ENCODE measurements around the gene HSPA8. TPM values are rescaled to one million over a fixed set of nuclear protein-coding genes. Genes with fewer than 3 reads are reported as not detected.

HSPA8 gene
- total RNA-seq, 1 experiment from 2014 or later = 1,301 TPM

DNA sequence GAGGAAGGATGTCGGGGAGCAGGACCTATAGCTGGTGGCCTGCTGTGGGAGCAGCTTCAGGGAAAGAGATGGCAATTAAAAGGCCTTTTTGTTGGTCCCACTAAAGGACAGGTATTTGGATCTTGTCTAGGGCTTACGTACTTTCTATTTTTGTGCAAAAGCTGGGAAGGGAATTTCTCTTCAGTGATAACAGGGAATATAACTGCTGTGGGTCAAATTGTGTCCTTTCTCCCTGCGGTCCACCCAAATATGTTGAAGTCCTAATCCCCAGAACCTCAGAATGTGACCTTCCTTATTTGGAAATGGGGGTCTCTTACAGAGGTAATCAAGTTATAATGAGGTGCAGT, 14.0 kb downstream of the HSPA8 start (continued):
- TF ChIP-seq, protein P1, sequence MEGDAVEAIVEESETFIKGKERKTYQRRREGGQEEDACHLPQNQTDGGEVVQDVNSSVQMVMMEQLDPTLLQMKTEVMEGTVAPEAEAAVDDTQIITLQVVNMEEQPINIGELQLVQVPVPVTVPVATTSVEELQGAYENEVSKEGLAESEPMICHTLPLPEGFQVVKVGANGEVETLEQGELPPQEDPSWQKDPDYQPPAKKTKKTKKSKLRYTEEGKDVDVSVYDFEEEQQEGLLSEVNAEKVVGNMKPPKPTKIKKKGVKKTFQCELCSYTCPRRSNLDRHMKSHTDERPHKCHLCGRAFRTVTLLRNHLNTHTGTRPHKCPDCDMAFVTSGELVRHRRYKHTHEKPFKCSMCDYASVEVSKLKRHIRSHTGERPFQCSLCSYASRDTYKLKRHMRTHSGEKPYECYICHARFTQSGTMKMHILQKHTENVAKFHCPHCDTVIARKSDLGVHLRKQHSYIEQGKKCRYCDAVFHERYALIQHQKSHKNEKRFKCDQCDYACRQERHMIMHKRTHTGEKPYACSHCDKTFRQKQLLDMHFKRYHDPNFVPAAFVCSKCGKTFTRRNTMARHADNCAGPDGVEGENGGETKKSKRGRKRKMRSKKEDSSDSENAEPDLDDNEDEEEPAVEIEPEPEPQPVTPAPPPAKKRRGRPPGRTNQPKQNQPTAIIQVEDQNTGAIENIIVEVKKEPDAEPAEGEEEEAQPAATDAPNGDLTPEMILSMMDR (IDR thresholded peaks at IDR 0.05 in 2 of 3, conservative IDR thresholded peaks at IDR 0.05 in 1 of 3; ENCODE audit: borderline replicate concordance in 1 of 3, insufficient read depth in 1 of 3, low read depth in 2 of 3, low read length in 2 of 3) = no peak
- no peak for TF ChIP-seq RAD21 (IDR thresholded peaks at IDR 0.05; ENCODE audit: low read depth)
- no peak for TF ChIP-seq CEBPB (IDR thresholded peaks at IDR 0.05; ENCODE audit: low read depth)
- no peak for TF ChIP-seq SIN3A (IDR thresholded peaks at IDR 0.05; ENCODE audit: low read depth)
- TF ChIP-seq EZH2phosphoT487 (IDR thresholded peaks at IDR 0.05; ENCODE audit: borderline replicate concordance) = no peak
- TF ChIP-seq SRF (IDR thresholded peaks at IDR 0.05; ENCODE audit: low read depth) = no peak
- TF ChIP-seq FOSL1 (IDR thresholded peaks at IDR 0.05; ENCODE audit: low read depth) = no peak
- no peak for TF ChIP-seq YY1 (IDR thresholded peaks at IDR 0.05; ENCODE audit: extremely low read depth, insufficient replicate concordance, low read depth, low read length)

DNA sequence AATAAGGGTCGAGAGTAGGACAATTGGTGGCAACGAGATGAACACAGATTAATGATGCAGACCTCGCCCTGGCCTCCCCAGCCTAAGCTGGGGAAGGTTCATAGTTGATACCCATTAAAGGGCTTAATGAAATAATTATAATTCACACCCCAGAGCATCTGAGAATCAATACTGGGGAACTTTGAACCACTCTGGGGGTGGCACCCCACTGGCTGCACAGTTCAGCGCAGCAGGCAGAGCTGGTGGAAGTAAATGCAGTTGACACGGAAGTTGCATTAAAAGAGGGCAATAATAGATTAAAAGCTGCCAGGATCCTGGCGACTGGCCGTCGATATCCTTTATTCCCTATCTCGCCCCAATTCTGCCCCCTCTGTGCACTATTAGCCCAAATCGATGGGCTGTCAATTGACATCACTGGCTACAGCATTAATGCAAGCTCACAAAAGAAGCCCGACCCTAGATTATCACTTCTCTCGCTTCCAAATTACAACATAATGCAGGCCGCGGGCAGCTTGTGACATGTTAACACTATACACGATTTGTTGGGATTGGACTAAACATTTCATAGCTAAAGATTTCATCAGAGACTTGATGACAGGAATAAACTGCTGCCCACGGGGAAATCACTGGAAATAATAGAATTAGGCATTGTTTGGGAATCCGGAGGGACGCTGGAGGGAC, 14.5 kb downstream of the HSPA8 start:
- ChIA-PET CTCF (interaction anchor here (1.3 to 1.7 kb wide), 2 partner anchors 24 to 184 kb away, joined by 4 to 6 read pairs; no protein-coding TSS in a partner anchor), RAD21 (ENCODE audit: low non-redundant PET in 1 of 2, low total read pairs in 2 of 2, uncharacterized antibody in 2 of 2, unreplicated experiment in 2 of 2) (no interaction called here), POLR2A (interaction anchor here (0.7 to 1.9 kb wide), 4 partner anchors 10 to 260 kb away, joined by 3 to 9 read pairs (median 5); partner anchors contain the start of gene HSPA8)
- no peaks in the 10 kb centered on the region for H3K36me3 ChIP-seq (ENCODE audit: control insufficient read depth in 1 of 2, insufficient read depth in 2 of 2, low read length in 2 of 2)
- no peaks in the 10 kb centered on the region for H4K20me1 ChIP-seq (ENCODE audit: insufficient read depth)
- intact Hi-C loops (cut with micrococcal nuclease) = no loop called here
- TF ChIP-seq POLR2A (IDR thresholded peaks at IDR 0.05; ENCODE audit: borderline replicate concordance, extremely low read depth, insufficient read depth, insufficient read length) (no peak), EZH2phosphoT487 (IDR thresholded peaks at IDR 0.05; ENCODE audit: borderline replicate concordance) (no peak), SP1 (IDR thresholded peaks at IDR 0.05; ENCODE audit: low read depth) (no peak), CBX3 (IDR thresholded peaks at IDR 0.05; ENCODE audit: low read depth) (no peak), EZH2 (IDR thresholded peaks at IDR 0.05) (no peak)
- TF ChIP-seq, protein P2, sequence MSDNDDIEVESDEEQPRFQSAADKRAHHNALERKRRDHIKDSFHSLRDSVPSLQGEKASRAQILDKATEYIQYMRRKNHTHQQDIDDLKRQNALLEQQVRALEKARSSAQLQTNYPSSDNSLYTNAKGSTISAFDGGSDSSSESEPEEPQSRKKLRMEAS (IDR thresholded peaks at IDR 0.05) = no peak
- no peaks in the 10 kb centered on the region for H3K9me3 ChIP-seq (ENCODE audit: control insufficient read depth in 1 of 2, insufficient read depth in 1 of 2, low read depth in 1 of 2, low read length in 2 of 2)
- H3K4me2 ChIP-seq (ENCODE audit: low read length) = no peak overlapping the region
- H3K27me3 ChIP-seq (ENCODE audit: insufficient read depth, low read length) = no peaks in the 10 kb centered on the region
- ATAC-seq = no peak
- no peak for DNase-seq (ENCODE audit: low read depth, low spot score)
- no peak overlapping the region for H2AFZ ChIP-seq (ENCODE audit: low read depth, low read length, poor library complexity, severe bottlenecking)
- no peak overlapping the region for H3K9ac ChIP-seq (ENCODE audit: low read length)
- no peaks in the 10 kb centered on the region for H3K79me2 ChIP-seq (ENCODE audit: insufficient read depth, low read length)
- BruUV-seq (replicated peaks) = no TSS peak
- no peak overlapping the region for H3K27ac ChIP-seq (ENCODE audit: low read depth, low read length)
- H3K9me2 ChIP-seq (ENCODE audit: insufficient read depth) = no peaks in the 10 kb centered on the region
- H3K4me1 ChIP-seq (ENCODE audit: control insufficient read depth in 1 of 2, insufficient read depth in 2 of 2, low read length in 2 of 2) = no peaks in the 10 kb centered on the region
- no peak overlapping the region for H3K4me3 ChIP-seq (replicated peaks in 1 of 2; ENCODE audit: low read depth in 1 of 2, low read length in 2 of 2)
